ENCODE data around the gene KCNQ1. TPM values are rescaled to one million over a fixed set of nuclear protein-coding genes. Genes with fewer than 3 reads are reported as not detected.

KCNQ1 gene
- total and polyA plus RNA-seq, 2 of the 13 experiments (the other 11 are each of a cell fraction or from before 2014, with no cell fraction given) = 0.02 to 0.08 TPM

- TF ChIP-seq MLXIP (CRISPR knock-in tag; IDR thresholded peaks at IDR 0.05; ENCODE audit: borderline replicate concordance) (no peak), ZNF563 (CRISPR knock-in tag; IDR thresholded peaks at IDR 0.05) (peak; percentile 75; the same call in 1 of the 2 replicates), HNRNPL (IDR thresholded peaks at IDR 0.05; ENCODE audit: low read depth, low read length) (0 out of 2 replicates have a peak, but pooled peaks have one; percentile 16), ZNF879 (CRISPR knock-in tag; IDR thresholded peaks at IDR 0.05) (no peak; the same call in 1 of the 2 replicates), YEATS2 (CRISPR knock-in tag; IDR thresholded peaks at IDR 0.05; ENCODE audit: borderline replicate concordance) (peak; percentile 98), ZKSCAN5 (CRISPR knock-in tag; IDR thresholded peaks at IDR 0.05) (no peak), ZBTB3 (CRISPR knock-in tag; IDR thresholded peaks at IDR 0.05; ENCODE audit: borderline replicate concordance, low read depth) (0 out of 2 replicates have a peak, but pooled peaks have one; percentile 7), USF2 (IDR thresholded peaks at IDR 0.05; ENCODE audit: low read depth, low read length) (no peak), USF2 (CRISPR knock-in tag; IDR thresholded peaks at IDR 0.05; ENCODE audit: borderline replicate concordance) (no peak; the same call in 1 of the 2 replicates), ATF6 (CRISPR knock-in tag; conservative IDR thresholded peaks at IDR 0.05) (no peak), ZFAT (CRISPR knock-in tag; conservative IDR thresholded peaks at IDR 0.05) (no peak), FOXO1 (CRISPR knock-in tag; IDR thresholded peaks at IDR 0.05) (peak; percentile 47; the same call in 1 of the 2 replicates), U2AF1 (optimal IDR thresholded peaks at IDR 0.05; ENCODE audit: low read depth, low read length) (peak; percentile 86), ETS1 (CRISPR knock-in tag; IDR thresholded peaks at IDR 0.05) (no peak; the same call in 1 of the 2 replicates), DZIP1 (CRISPR knock-in tag; IDR thresholded peaks at IDR 0.05) (peak; percentile 93; the same call in 1 of the 2 replicates), RBAK (CRISPR knock-in tag; IDR thresholded peaks at IDR 0.05) (no peak), SETDB1 (CRISPR knock-in tag; IDR thresholded peaks at IDR 0.05; ENCODE audit: borderline replicate concordance) (no peak)
Measured at GRCh38 chr11:2400069-2400761, 44.6 kb upstream of the KCNQ1 start, which contains the start of gene TSSC4 (continued).

All from HepG2 (cell line).